Esophagus squamous epithelium (tissue), 4 donors: Measurements from ENCODE around the gene KRT24.

Experiments
- CTCF ChIP-seq, 6 experiments: fragments of 450-650 bp in 4 of 6; fragments of 200-600 bp in 2 of 6; sonication (generic) in 2 of 6; IDR thresholded peaks; one replicate each; pipeline ENCODE4 v1.5.1; 2016 to 2019; ENCODE audit warnings: antibody characterized with exemption in 6 of 6, mild to moderate bottlenecking in 4 of 6, moderate library complexity in 4 of 6
- POLR2A ChIP-seq, 4 donors: fragments of 450-650 bp; IDR thresholded peaks; one replicate each; pipeline ENCODE4 v1.6.1; 2017; ENCODE audit warnings: antibody characterized with exemption in 4 of 4, mild to moderate bottlenecking in 4 of 4, moderate library complexity in 3 of 4

- TF ChIP-seq CTCF (IDR thresholded peaks at IDR 0.05) = no peak
- TF ChIP-seq POLR2A (IDR thresholded peaks at IDR 0.05) = no peak
Measured at GRCh38 chr17:40699371-40699770, 4.2 kb downstream of the KRT24 start.
